ENCODE measurements around the gene TMEM119. TPM values are rescaled to one million over a fixed set of nuclear protein-coding genes. Genes with fewer than 3 reads are reported as not detected.

The TMEM119 gene
- total RNA-seq, 1 donor from 2014 or later, result 0.79 TPM

- no peak for FAIRE-seq
- H3K4me3 ChIP-seq (ENCODE audit: low read depth, low read length), result no peak overlapping the region
- no peak for DNase-seq (ENCODE audit: low read depth)
- no peak for TF ChIP-seq CTCF (IDR thresholded peaks at IDR 0.05; ENCODE audit: insufficient read depth, low read length, severe bottlenecking)
- H3K36me3 ChIP-seq (ENCODE audit: control insufficient read depth, insufficient read depth, low read length), result no peaks in the 10 kb centered on the region
- no peaks in the 10 kb centered on the region for H3K27me3 ChIP-seq (ENCODE audit: control insufficient read depth, insufficient read depth, low read length)
These were observed 2.8 kb upstream of the TMEM119 start for GRCh38 chr12:108600702-108601007.

- Histone ChIP-seq H3K27me3 (ENCODE audit: control insufficient read depth, insufficient read depth, low read length) (no peaks in the 10 kb centered on the region), H3K36me3 (ENCODE audit: control insufficient read depth, insufficient read depth, low read length) (no peaks in the 10 kb centered on the region), H3K4me3 (ENCODE audit: low read depth, low read length) (no peak overlapping the region)
- no peak for TF ChIP-seq CTCF (IDR thresholded peaks at IDR 0.05; ENCODE audit: insufficient read depth, low read length, severe bottlenecking)
- DNase-seq (ENCODE audit: low read depth) (no peak), FAIRE-seq (no peak)
These were observed 2.2 kb upstream of the TMEM119 start for GRCh38 chr12:108599948-108600701.

GRCh38 chr12:108599541-108599940 lies 1.7 kb upstream of the TMEM119 start:
- H3K4me3 ChIP-seq (ENCODE audit: low read depth, low read length), result no peak overlapping the region
- no peaks in the 10 kb centered on the region for H3K27me3 ChIP-seq (ENCODE audit: control insufficient read depth, insufficient read depth, low read length)
- FAIRE-seq, result no peak
- H3K36me3 ChIP-seq (ENCODE audit: control insufficient read depth, insufficient read depth, low read length), result no peaks in the 10 kb centered on the region
- DNase-seq (ENCODE audit: low read depth), result no peak
- no peak for TF ChIP-seq CTCF (IDR thresholded peaks at IDR 0.05; ENCODE audit: insufficient read depth, low read length, severe bottlenecking)

GRCh38 chr12:108598553-108599250 lies 818 bp upstream of the TMEM119 start:
- no peaks in the 10 kb centered on the region for H3K27me3 ChIP-seq (ENCODE audit: control insufficient read depth, insufficient read depth, low read length)
- no peaks in the 10 kb centered on the region for H3K36me3 ChIP-seq (ENCODE audit: control insufficient read depth, insufficient read depth, low read length)
- TF ChIP-seq CTCF (IDR thresholded peaks at IDR 0.05; ENCODE audit: insufficient read depth, low read length, severe bottlenecking), result no peak
- DNase-seq (ENCODE audit: low read depth) (no peak), FAIRE-seq (no peak)
- no peak overlapping the region for H3K4me3 ChIP-seq (ENCODE audit: low read depth, low read length)

GRCh38 chr12:108596854-108597558 lies 878 bp downstream of the TMEM119 start:
- TF ChIP-seq CTCF (IDR thresholded peaks at IDR 0.05; ENCODE audit: insufficient read depth, low read length, severe bottlenecking), result no peak
- FAIRE-seq (peak; percentile 89), DNase-seq (ENCODE audit: low read depth) (no peak)
- Histone ChIP-seq H3K27me3 (ENCODE audit: control insufficient read depth, insufficient read depth, low read length) (no peaks in the 10 kb centered on the region), H3K36me3 (ENCODE audit: control insufficient read depth, insufficient read depth, low read length) (no peaks in the 10 kb centered on the region), H3K4me3 (ENCODE audit: low read depth, low read length) (no peak overlapping the region)
